GM19328 (cell line): ENCODE measurements around the gene MYBPH.

Experiments used
- ATAC-seq: cut with Tn5 transposase; IDR thresholded peaks from one replicate; pipeline ENCODE4 v1.9.1; 2021; ENCODE audit warnings: mild to moderate bottlenecking, moderate library complexity; ENCODE audit not compliant: unreplicated experiment

The MYBPH gene

GRCh38 chr1:203131548-203132200, 44.0 kb downstream of the MYBPH start:
- ATAC-seq: no peak

GRCh38 chr1:203130358-203130985, 45.2 kb downstream of the MYBPH start:
- no peak for ATAC-seq

GRCh38 chr1:203129501-203130231, 46.0 kb downstream of the MYBPH start:
- ATAC-seq: no peak

- no peak for ATAC-seq
These were observed 46.7 kb downstream of the MYBPH start for GRCh38 chr1:203128716-203129500.

GRCh38 chr1:203128431-203128715, 47.3 kb downstream of the MYBPH start:
- no peak for ATAC-seq

GRCh38 chr1:203127666-203128430, 47.8 kb downstream of the MYBPH start, which contains the start of gene ADORA1:
TSS of gene ADORA1 (plus strand) at chr1:203127726. CDS start at chr1:203128842, 1,116 bp downstream.
- no peak for ATAC-seq

- no peak for ATAC-seq
These were observed 48.6 kb downstream of the MYBPH start for GRCh38 chr1:203126866-203127665.

- ATAC-seq: no peak
These were observed 49.3 kb downstream of the MYBPH start for GRCh38 chr1:203126151-203126865.

- ATAC-seq: no peak
These were observed 50.9 kb downstream of the MYBPH start for GRCh38 chr1:203124546-203125317.

GRCh38 chr1:203124011-203124410, 51.6 kb downstream of the MYBPH start:
- no peak for ATAC-seq

GRCh38 chr1:203122159-203122558, 53.5 kb downstream of the MYBPH start:
- ATAC-seq: no peak

- ATAC-seq: no peak
These were observed 54.2 kb downstream of the MYBPH start for GRCh38 chr1:203121186-203122015.

- no peak for ATAC-seq
These were observed 55.1 kb downstream of the MYBPH start for GRCh38 chr1:203120325-203121153.
